AG10803 (cell line): ENCODE results near the gene ABTB2.

Experiments
- DNase-seq: peaks from one replicate; pipeline ENCODE4 v3.0.0; 2010; ENCODE audit warnings: low read depth
- H3K4me3 ChIP-seq: 2 replicates; pipeline ENCODE4 v1.5.1; 2011; ENCODE audit warnings: mild to moderate bottlenecking, low read length, control low read depth
- TF ChIP-seq, protein P1 (sequence below): conservative IDR thresholded peaks from 2 replicates; pipeline ENCODE4 v1.5.1; 2011; ENCODE audit warnings: mild to moderate bottlenecking, low read length, control low read depth, inconsistent platforms

The ABTB2 gene

DNA sequence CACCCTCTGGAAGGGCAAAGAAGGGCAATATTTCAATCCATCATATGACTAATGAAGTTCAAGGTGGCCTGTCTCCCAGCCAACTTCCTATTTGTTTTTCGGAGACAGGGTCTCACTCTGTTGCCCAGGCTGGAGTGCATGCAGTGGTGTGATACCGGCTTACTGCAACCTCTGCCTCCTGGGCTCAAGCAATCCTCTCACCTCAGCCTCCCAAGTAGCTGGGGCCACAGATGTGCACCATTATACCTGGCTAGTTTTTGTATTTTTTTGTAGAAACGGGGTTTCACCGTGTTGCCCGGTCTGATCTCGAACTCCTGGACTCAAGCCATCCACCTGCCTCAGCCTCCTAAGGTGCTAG, 13.4 kb downstream of the ABTB2 start:
- no peak for DNase-seq
- no peak overlapping the region for H3K4me3 ChIP-seq
- TF ChIP-seq, protein P1, sequence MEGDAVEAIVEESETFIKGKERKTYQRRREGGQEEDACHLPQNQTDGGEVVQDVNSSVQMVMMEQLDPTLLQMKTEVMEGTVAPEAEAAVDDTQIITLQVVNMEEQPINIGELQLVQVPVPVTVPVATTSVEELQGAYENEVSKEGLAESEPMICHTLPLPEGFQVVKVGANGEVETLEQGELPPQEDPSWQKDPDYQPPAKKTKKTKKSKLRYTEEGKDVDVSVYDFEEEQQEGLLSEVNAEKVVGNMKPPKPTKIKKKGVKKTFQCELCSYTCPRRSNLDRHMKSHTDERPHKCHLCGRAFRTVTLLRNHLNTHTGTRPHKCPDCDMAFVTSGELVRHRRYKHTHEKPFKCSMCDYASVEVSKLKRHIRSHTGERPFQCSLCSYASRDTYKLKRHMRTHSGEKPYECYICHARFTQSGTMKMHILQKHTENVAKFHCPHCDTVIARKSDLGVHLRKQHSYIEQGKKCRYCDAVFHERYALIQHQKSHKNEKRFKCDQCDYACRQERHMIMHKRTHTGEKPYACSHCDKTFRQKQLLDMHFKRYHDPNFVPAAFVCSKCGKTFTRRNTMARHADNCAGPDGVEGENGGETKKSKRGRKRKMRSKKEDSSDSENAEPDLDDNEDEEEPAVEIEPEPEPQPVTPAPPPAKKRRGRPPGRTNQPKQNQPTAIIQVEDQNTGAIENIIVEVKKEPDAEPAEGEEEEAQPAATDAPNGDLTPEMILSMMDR: no peak

DNA sequence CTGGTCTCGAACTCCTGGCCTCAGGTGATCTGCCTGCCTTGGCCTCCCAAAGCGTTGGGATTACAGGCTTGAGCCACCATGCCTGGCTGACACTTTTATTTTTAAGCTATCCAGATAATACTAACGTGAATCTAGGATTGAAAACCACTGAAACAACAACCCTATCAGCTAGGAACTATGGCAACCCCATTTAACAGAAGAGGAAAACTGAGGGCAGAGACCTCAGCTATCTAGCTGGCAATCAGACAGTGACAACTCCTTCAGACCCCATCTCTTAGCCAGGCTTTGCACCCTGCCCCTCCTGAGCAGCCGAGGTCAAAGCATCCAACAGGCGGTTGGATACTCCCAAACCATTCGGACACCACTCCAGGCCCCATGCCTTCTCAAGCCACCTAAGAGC, 14.1 kb downstream of the ABTB2 start:
- DNase-seq: no peak
- no peak overlapping the region for H3K4me3 ChIP-seq
- TF ChIP-seq, protein P1: no peak

- DNase-seq: peak; percentile 96
- TF ChIP-seq, protein P1: no peak
- H3K4me3 ChIP-seq: no peak overlapping the region
These were observed 14.7 kb downstream of the ABTB2 start for GRCh38 chr11:34343153-34343552.

GRCh38 chr11:34341931-34342533, 15.8 kb downstream of the ABTB2 start:
- DNase-seq: peak; percentile 84
- TF ChIP-seq, protein P1: no peak
- no peak overlapping the region for H3K4me3 ChIP-seq

DNA sequence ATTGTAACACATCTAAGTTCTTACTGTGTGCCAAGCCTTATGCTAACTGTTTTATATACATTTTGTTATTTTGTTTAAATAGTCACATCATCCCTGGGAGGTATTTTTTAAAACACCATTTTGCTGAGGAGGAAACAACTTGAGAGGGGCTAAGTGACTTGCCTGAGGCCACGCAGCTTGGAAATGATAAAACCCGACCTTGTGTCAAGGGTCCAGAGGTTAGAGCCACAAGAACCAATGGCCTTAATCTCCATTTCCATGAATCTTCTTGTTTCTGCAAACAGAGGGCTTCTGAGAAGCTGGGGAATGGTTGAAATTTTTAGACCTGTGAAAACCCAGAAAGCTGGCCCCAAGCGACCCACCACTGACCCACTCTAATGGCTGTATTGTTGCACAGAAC, 16.7 kb downstream of the ABTB2 start:
- no peak overlapping the region for H3K4me3 ChIP-seq
- TF ChIP-seq, protein P1: no peak
- no peak for DNase-seq

GRCh38 chr11:34340653-34341052, 17.2 kb downstream of the ABTB2 start:
- no peak for DNase-seq
- TF ChIP-seq, protein P1: no peak
- no peak overlapping the region for H3K4me3 ChIP-seq

GRCh38 chr11:34339149-34340064, 18.4 kb downstream of the ABTB2 start:
- TF ChIP-seq, protein P1: no peak
- peak; percentile 37 for DNase-seq
- H3K4me3 ChIP-seq: no peak overlapping the region
